NCI-H526 treated with DMSO at 0.1 percent for 48 hours (cell line): ENCODE measurements around the gene LIN7B.

Source experiments
- DNase-seq: peaks from one replicate; lab custom pipeline; 2025; lab: John Stamatoyannopoulos, UW

LIN7B gene

DNA sequence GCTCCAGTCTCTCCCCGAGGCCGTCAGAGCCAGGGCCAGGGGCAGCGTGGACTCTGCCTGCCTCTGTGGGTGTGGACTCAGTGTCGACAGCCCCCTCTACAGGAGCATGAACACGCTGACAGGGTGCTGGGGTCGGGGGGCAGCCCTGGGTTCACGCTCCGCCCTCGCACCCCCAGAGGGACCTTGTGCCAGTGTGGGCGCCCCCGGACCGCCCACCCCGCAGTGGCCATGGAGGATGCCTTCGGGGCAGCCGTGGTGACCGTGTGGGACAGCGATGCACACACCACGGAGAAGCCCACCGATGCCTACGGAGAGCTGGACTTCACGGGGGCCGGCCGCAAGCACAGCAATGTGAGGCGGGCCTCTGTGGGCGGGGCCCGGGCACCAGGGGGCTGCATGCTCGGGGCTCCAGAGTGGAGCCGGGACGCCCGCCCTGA is 51.7 kb downstream of the LIN7B start:
- DNase-seq: no peak

DNA sequence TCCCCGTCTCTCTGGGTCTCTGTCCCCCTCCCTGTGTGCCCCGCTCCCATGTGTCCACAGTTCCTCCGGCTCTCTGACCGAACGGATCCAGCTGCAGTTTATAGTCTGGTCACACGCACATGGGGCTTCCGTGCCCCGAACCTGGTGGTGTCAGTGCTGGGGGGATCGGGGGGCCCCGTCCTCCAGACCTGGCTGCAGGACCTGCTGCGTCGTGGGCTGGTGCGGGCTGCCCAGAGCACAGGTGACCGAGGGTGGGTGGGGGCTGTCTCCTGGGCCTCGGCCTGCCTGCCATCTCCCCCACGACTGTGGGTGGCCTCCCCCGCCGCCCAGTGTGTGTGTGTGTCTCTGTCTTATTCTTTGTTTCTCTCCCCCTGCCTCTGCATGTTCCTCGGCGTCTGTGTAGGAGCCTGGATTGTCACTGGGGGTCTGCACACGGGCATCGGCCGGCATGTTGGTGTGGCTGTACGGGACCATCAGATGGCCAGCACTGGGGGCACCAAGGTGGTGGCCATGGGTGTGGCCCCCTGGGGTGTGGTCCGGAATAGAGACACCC is 53.8 kb downstream of the LIN7B start:
- DNase-seq: no peak
